Vagina (tissue), 2 donors: ENCODE measurements around the gene NEO1. TPM values are rescaled to one million over a fixed set of nuclear protein-coding genes. Genes with fewer than 3 reads are reported as not detected.
A peak's percentile ranks its signal among the peaks of the same experiment; 100 is the strongest.

Source experiments
- DNase-seq, 2 donors: peaks; one replicate each; pipeline ENCODE4 v3.0.0-alpha.2; 2017; ENCODE audit errors: extremely low spot score in 2 of 2
- H3K27ac ChIP-seq: fragments of 200-600 bp; sonication (generic); one replicate; pipeline ENCODE4 v1.5.1; 2019
- H3K27me3 ChIP-seq: fragments of 200-600 bp; sonication (generic); one replicate; pipeline ENCODE4 v1.5.1; 2019
- H3K36me3 ChIP-seq, 2 donors: fragments of 200-600 bp; sonication (generic); one replicate each; pipeline ENCODE4 v1.5.1; 2017 to 2019
- H3K4me1 ChIP-seq: fragments of 200-600 bp; sonication (generic); one replicate; pipeline ENCODE4 v1.5.1; 2019
- H3K4me3 ChIP-seq, 2 donors: fragments of 200-600 bp; sonication (generic); 1 replicate in 1 of 2; 2 replicates in 1 of 2; pipeline ENCODE4 v1.5.1; 2016 to 2019
- H3K9me3 ChIP-seq: fragments of 200-600 bp; sonication (generic); one replicate; pipeline ENCODE4 v1.5.1; 2019
- POLR2A ChIP-seq, 2 donors: fragments of 450-650 bp; IDR thresholded peaks; one replicate each; pipeline ENCODE4 v1.6.1; 2017; ENCODE audit warnings: antibody characterized with exemption in 2 of 2, mild to moderate bottlenecking in 2 of 2, moderate library complexity in 2 of 2
- POLR2AphosphoS5 ChIP-seq, 2 donors: sonication (generic); formaldehyde crosslinking; IDR thresholded peaks; one replicate each; pipeline ENCODE4 v1.9.0; 2017; ENCODE audit warnings: antibody characterized with exemption in 2 of 2, mild to moderate bottlenecking in 2 of 2, low read depth in 1 of 2; ENCODE audit not compliant: insufficient read depth in 1 of 2
- intact Hi-C: fragments of 100-400 bp; cut with DNase I; formaldehyde crosslinking; loops from one replicate; pipeline ENCODE4 v1.15.1; 2023
- total RNA-seq: library from RNA; depleted of rRNA; stranded (reverse); fragments of >200 nt; gene quantifications from one replicate; pipeline ENCODE4 v1.2.3, GENCODE V29; 2016
- TF ChIP-seq, protein P1 (sequence below), 3 experiments: fragments of 450-650 bp in 2 of 3; fragments of 200-600 bp in 1 of 3; sonication (generic) in 1 of 3; IDR thresholded peaks; one replicate each; pipeline ENCODE4 v1.5.1; 2017 to 2019; ENCODE audit warnings: antibody characterized with exemption in 3 of 3, mild to moderate bottlenecking in 2 of 3, moderate library complexity in 2 of 3

NEO1 gene
- total RNA-seq, 1 donor from 2014 or later, result 21.9 TPM

DNA sequence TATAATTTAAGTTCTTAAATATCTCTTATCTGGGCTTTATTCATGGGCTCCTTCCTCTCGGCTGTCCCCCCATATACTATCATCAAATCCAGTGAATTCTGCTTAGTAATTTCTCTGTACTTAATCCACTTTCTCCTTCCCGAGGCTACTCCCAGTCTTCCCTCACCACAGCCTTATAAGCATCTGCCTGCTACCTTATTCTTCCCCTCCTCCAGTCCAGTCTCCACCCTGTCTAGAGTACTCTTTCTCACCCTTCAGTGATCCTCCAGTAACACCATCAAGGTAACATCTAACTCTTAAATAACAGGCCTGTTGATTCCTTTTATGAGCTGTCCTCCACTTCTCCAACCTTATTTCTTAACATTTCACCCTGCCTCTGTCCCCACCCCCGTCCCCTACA is 65.8 kb downstream of the NEO1 start:
- no peak overlapping the region for H3K4me3 ChIP-seq
- H3K4me1 ChIP-seq, result no peaks in the 10 kb centered on the region
- H3K9me3 ChIP-seq, result no peaks in the 10 kb centered on the region
- intact Hi-C loops, result no loop called here
- TF ChIP-seq, protein P1, sequence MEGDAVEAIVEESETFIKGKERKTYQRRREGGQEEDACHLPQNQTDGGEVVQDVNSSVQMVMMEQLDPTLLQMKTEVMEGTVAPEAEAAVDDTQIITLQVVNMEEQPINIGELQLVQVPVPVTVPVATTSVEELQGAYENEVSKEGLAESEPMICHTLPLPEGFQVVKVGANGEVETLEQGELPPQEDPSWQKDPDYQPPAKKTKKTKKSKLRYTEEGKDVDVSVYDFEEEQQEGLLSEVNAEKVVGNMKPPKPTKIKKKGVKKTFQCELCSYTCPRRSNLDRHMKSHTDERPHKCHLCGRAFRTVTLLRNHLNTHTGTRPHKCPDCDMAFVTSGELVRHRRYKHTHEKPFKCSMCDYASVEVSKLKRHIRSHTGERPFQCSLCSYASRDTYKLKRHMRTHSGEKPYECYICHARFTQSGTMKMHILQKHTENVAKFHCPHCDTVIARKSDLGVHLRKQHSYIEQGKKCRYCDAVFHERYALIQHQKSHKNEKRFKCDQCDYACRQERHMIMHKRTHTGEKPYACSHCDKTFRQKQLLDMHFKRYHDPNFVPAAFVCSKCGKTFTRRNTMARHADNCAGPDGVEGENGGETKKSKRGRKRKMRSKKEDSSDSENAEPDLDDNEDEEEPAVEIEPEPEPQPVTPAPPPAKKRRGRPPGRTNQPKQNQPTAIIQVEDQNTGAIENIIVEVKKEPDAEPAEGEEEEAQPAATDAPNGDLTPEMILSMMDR (IDR thresholded peaks at IDR 0.05), result no peak
- no peak for TF ChIP-seq POLR2AphosphoS5 (IDR thresholded peaks at IDR 0.05; ENCODE audit: insufficient read depth in 1 of 2, low read depth in 1 of 2)
- no peak for TF ChIP-seq POLR2A (IDR thresholded peaks at IDR 0.05)
- no peaks in the 10 kb centered on the region for H3K27me3 ChIP-seq
- H3K36me3 ChIP-seq, result peaks cover 0 to 8% of the 10 kb centered on the region in 2 donors
- no peak overlapping the region for H3K27ac ChIP-seq
- DNase-seq, result no peak

DNA sequence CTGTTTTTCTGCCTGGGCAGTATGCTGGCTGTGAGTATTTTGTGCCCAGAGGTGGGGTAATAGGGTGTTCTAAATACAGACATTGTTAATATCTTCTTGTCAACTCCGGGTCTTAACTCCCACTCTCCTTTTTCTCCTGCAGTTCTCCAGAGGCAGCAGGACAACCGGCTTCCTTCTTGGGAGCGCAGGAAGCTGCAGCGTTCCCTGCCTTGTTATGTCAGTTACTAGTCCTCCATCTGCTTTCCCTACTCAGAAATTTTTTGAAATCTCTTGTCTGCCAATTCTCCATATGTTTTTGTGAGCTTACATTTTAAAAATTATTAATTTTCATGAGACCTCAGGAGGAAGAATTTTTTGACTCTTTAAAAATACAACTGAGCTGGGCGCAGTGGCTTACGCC is 67.2 kb downstream of the NEO1 start:
- intact Hi-C loops, result no loop called here
- peaks cover 0 to 8% of the 10 kb centered on the region in 2 donors for H3K36me3 ChIP-seq
- no peaks in the 10 kb centered on the region for H3K27me3 ChIP-seq
- no peak for DNase-seq
- TF ChIP-seq POLR2AphosphoS5 (IDR thresholded peaks at IDR 0.05; ENCODE audit: insufficient read depth in 1 of 2, low read depth in 1 of 2), result no peak
- TF ChIP-seq, protein P1 (IDR thresholded peaks at IDR 0.05), result no peak
- TF ChIP-seq POLR2A (IDR thresholded peaks at IDR 0.05), result no peak
- H3K27ac ChIP-seq, result no peak overlapping the region
- H3K4me3 ChIP-seq, result no peak overlapping the region
- no peaks in the 10 kb centered on the region for H3K9me3 ChIP-seq
- no peaks in the 10 kb centered on the region for H3K4me1 ChIP-seq

DNA sequence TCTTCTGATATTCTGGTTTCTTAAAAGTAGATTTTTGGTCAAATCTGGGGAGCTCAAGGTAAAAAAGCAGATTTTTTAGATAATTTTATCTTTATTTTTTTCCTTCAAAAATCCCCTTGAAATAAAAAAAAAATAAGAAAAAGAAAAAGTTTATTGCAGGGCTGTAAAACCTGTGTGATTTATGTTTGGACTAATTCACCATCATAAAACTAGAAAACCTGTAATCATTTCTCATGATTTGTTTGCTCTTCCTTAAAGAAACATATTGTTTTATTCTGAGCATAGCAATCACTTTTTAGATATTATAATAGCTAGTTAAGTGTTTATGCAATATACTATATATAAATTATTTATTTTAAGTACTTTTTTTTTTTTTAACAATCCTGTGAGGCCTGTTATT is 68.0 kb downstream of the NEO1 start:
- H3K4me1 ChIP-seq, result no peaks in the 10 kb centered on the region
- no peak overlapping the region for H3K27ac ChIP-seq
- peaks cover 0 to 8% of the 10 kb centered on the region in 2 donors for H3K36me3 ChIP-seq
- TF ChIP-seq POLR2A (IDR thresholded peaks at IDR 0.05) (no peak), POLR2AphosphoS5 (IDR thresholded peaks at IDR 0.05; ENCODE audit: insufficient read depth in 1 of 2, low read depth in 1 of 2) (no peak)
- TF ChIP-seq, protein P1 (IDR thresholded peaks at IDR 0.05), result no peak
- DNase-seq, result no peak
- no peaks in the 10 kb centered on the region for H3K27me3 ChIP-seq
- H3K4me3 ChIP-seq, result no peak overlapping the region
- intact Hi-C loops, result no loop called here
- no peaks in the 10 kb centered on the region for H3K9me3 ChIP-seq

DNA sequence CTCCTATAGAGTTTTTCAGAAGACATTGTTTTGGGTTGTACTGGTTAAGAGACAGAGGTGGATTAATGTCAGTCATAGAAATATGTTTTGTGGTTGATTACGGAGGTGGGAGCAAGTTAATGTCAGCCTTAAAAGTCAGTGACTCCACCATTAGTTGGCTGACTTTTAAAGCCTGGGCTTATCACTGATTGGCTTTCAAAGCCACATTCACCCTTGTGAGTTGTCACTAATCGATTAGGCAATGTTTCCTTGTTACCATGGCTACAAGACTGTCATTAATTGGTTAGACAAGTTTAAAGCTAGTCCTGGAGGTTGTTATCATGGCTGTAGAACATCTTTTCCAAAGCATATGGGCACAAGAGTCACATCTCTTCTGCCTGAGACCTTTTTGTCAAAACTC is 73.0 kb downstream of the NEO1 start:
- no peak overlapping the region for H3K4me3 ChIP-seq
- H3K9me3 ChIP-seq, result no peaks in the 10 kb centered on the region
- H3K4me1 ChIP-seq, result no peaks in the 10 kb centered on the region
- no peaks in the 10 kb centered on the region for H3K27me3 ChIP-seq
- intact Hi-C loops, result no loop called here
- TF ChIP-seq, protein P1 (IDR thresholded peaks at IDR 0.05), result no peak
- TF ChIP-seq POLR2A (IDR thresholded peaks at IDR 0.05) (no peak), POLR2AphosphoS5 (IDR thresholded peaks at IDR 0.05; ENCODE audit: insufficient read depth in 1 of 2, low read depth in 1 of 2) (no peak)
- no peak for DNase-seq
- peaks cover 0 to 3% of the 10 kb centered on the region in 2 donors for H3K36me3 ChIP-seq
- H3K27ac ChIP-seq, result no peak overlapping the region

DNA sequence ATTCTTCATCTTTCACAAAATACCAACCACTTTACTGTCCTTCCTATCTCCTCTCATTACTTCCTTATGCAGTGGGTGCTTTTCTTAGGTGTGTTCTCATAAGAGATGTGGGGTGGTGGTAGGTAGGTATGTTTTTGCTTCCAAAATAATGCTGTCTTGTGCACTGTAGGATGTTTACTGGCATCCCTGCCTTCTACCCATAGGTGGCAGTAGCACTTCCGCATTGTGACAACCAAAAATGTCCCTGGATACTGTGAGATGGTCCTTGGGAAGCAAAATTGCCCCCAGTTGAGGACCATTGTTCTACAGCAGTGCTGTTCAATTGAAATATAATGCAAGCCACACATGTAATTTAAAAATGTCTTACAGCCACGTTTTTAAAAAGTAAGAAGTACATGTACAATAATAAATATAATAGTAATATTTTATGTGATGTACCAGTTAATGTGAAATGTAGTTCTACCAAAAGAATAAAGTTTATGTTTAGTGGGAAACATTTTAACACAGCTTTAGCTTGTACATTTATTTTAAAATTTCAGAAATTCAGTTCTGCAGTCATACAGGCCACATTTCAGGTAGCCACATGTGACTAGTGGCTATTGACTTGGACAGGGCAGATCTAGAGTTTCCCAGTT is 75.2 kb downstream of the NEO1 start:
- Histone ChIP-seq H3K9me3 (no peaks in the 10 kb centered on the region), H3K36me3 (peaks cover 0 to 2% of the 10 kb centered on the region in 2 donors), H3K4me1 (no peaks in the 10 kb centered on the region), H3K27ac (no peak overlapping the region), H3K27me3 (no peaks in the 10 kb centered on the region), H3K4me3 (no peak overlapping the region)
- TF ChIP-seq, protein P1 (IDR thresholded peaks at IDR 0.05), result peak in 1 of 3 experiments; percentile 21
- no peak for TF ChIP-seq POLR2AphosphoS5 (IDR thresholded peaks at IDR 0.05; ENCODE audit: insufficient read depth in 1 of 2, low read depth in 1 of 2)
- intact Hi-C loops, result no loop called here
- no peak for DNase-seq
